GM13977 (cell line): Measurements from ENCODE around the gene CHRNB1.

Experiments used
- DNase-seq: peaks from one replicate; pipeline ENCODE4 v3.0.0; 2012; ENCODE audit warnings: low spot score
- CTCF ChIP-seq: IDR thresholded peaks from 2 replicates; pipeline ENCODE4 v1.5.1; 2012; ENCODE audit warnings: mild to moderate bottlenecking, control low read depth; ENCODE audit not compliant: insufficient read depth; ENCODE audit errors: extremely low read depth, missing control alignments
- in situ Hi-C: fragments of 300-500 bp; cut with MboI; formaldehyde crosslinking; loops from one replicate; pipeline ENCODE4 v1.12.0; 2022; ENCODE audit warnings: low sequenced_read_pairs, low pct_unique_long_range_greater_than_20kb, mixed read lengths, inconsistent platforms; ENCODE audit not compliant: unreplicated experiment

The CHRNB1 gene

GRCh38 chr17:7460850-7461660 is 16.2 kb downstream of the CHRNB1 start:
- in situ Hi-C loops = no loop called here
- no peak for TF ChIP-seq CTCF
- DNase-seq = no peak

GRCh38 chr17:7462474-7463371 is 17.9 kb downstream of the CHRNB1 start:
- in situ Hi-C loops = no loop called here
- no peak for TF ChIP-seq CTCF
- no peak for DNase-seq

- in situ Hi-C loops = no loop called here
- TF ChIP-seq CTCF = no peak
- no peak for DNase-seq
Measured at GRCh38 chr17:7463372-7463846, 18.5 kb downstream of the CHRNB1 start.

GRCh38 chr17:7464081-7464480 is 19.2 kb downstream of the CHRNB1 start:
- in situ Hi-C loops = no loop called here
- no peak for TF ChIP-seq CTCF
- no peak for DNase-seq

GRCh38 chr17:7465597-7466275 is 20.9 kb downstream of the CHRNB1 start:
- in situ Hi-C loops = no loop called here
- TF ChIP-seq CTCF = no peak
- DNase-seq = no peak

- in situ Hi-C loops = no loop called here
- no peak for TF ChIP-seq CTCF
- no peak for DNase-seq
Measured at GRCh38 chr17:7466318-7466638, 21.4 kb downstream of the CHRNB1 start.
